Cardiac muscle cell (in vitro differentiated cells and primary cell): Measurements from ENCODE around the gene PRELID2. TPM values are rescaled to one million over a fixed set of nuclear protein-coding genes. Genes with fewer than 3 reads are reported as not detected.

ENCODE experiments used
- DNase-seq, 2 donors: peaks; one replicate each; pipeline versions ENCODE4 v3.0.0 to v3.0.0-alpha.2; 2010 to 2017; ENCODE audit warnings: low read depth in 1 of 2, low spot score in 1 of 2
- H3K27ac ChIP-seq: fragments of 200-600 bp; sonication (generic); 2 replicates; pipeline ENCODE4 v1.5.1; 2016
- H3K27me3 ChIP-seq: fragments of 200-600 bp; sonication (generic); 2 replicates; pipeline ENCODE4 v1.6.0; 2016; ENCODE audit warnings: control low read depth
- H3K36me3 ChIP-seq: fragments of 200-600 bp; sonication (generic); 2 replicates; pipeline ENCODE4 v1.5.1; 2016; ENCODE audit warnings: control low read depth
- H3K4me1 ChIP-seq: fragments of 200-600 bp; sonication (generic); 2 replicates; pipeline ENCODE4 v1.8.1; 2017; ENCODE audit warnings: low read depth, mild to moderate bottlenecking, mixed run types
- H3K4me3 ChIP-seq: fragments of 200-600 bp; sonication (generic); 2 replicates; pipeline ENCODE4 v1.5.1; 2016; ENCODE audit warnings: mild to moderate bottlenecking
- H3K9me3 ChIP-seq: fragments of 200-600 bp; sonication (generic); 2 replicates; pipeline ENCODE4 v1.5.1; 2017; ENCODE audit warnings: low read depth, mild to moderate bottlenecking, control low read depth
- polyA plus RNA-seq: library from polyadenylated mRNA; unstranded; fragments of >200 nt; fragmentation: Nextera tagmentation; extraction: Ambion mirVana; gene quantifications from 2 replicates; pipeline ENCODE4 v1.2.1, GENCODE V29; 2016
- total RNA-seq: library from RNA; depleted of rRNA; stranded (reverse); fragments of >200 nt; gene quantifications from 2 replicates; pipeline ENCODE4 v1.2.3, GENCODE V29; 2016
- TF ChIP-seq, protein P1 (sequence below): IDR thresholded peaks from 2 replicates; pipeline ENCODE4 v1.5.1; 2012; ENCODE audit warnings: low read depth, mild to moderate bottlenecking, low read length

PRELID2 gene
- total and polyA plus RNA-seq, 2 experiments from 2014 or later: 26.3 to 41.2 TPM

DNA sequence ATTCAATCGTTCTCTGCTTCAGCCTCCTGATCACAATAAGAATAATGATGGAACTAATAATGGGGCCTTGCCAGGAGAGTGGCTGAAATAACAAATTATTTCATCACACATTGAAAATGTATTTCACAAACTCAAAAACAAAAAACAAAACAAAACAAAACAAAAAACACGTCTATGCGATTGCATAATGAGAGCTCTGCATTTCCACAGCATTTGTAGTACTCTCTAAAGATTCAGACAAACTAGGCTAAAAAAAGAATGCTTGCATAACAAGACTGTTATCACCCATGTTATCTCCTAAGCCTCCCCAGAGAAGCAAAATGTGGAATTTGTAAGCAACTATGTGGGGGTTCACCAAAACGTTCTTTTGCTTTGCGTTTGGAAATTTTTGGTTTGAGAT lies 48.1 kb downstream of the PRELID2 start:
- DNase-seq: peak in 1 of 2 donors; percentile 74
- Histone ChIP-seq H3K4me3 (no peak overlapping the region), H3K4me1 (peaks cover 17% of the 10 kb centered on the region), H3K27me3 (no peaks in the 10 kb centered on the region), H3K27ac (peak overlapping the region; percentile 38), H3K9me3 (no peaks in the 10 kb centered on the region), H3K36me3 (no peaks in the 10 kb centered on the region)
- TF ChIP-seq, protein P1, sequence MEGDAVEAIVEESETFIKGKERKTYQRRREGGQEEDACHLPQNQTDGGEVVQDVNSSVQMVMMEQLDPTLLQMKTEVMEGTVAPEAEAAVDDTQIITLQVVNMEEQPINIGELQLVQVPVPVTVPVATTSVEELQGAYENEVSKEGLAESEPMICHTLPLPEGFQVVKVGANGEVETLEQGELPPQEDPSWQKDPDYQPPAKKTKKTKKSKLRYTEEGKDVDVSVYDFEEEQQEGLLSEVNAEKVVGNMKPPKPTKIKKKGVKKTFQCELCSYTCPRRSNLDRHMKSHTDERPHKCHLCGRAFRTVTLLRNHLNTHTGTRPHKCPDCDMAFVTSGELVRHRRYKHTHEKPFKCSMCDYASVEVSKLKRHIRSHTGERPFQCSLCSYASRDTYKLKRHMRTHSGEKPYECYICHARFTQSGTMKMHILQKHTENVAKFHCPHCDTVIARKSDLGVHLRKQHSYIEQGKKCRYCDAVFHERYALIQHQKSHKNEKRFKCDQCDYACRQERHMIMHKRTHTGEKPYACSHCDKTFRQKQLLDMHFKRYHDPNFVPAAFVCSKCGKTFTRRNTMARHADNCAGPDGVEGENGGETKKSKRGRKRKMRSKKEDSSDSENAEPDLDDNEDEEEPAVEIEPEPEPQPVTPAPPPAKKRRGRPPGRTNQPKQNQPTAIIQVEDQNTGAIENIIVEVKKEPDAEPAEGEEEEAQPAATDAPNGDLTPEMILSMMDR: no peak

DNA sequence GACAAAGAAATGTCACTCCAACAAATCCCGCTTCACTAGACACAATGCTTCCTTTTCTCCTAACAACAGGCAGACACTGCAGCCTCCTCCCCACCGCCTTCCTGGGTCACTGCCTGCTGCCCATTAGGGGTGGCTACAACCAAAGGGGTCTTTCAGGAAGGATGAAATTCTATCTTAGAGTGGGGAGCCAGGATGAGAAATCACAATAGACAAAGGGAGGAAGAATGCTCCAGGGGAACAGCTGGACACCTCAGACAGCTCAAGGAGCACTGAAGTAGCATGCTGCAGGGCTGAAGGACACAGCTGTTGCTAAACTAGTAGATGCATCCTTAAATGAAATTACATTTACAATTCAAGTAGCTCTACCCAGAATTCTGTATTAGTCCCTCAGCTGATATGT lies 54.2 kb downstream of the PRELID2 start:
- no peak overlapping the region for H3K4me3 ChIP-seq
- no peaks in the 10 kb centered on the region for H3K9me3 ChIP-seq
- H3K36me3 ChIP-seq: no peaks in the 10 kb centered on the region
- H3K27me3 ChIP-seq: no peaks in the 10 kb centered on the region
- no peak for DNase-seq
- no peak overlapping the region for H3K27ac ChIP-seq
- TF ChIP-seq, protein P1: no peak
- peaks cover 13% of the 10 kb centered on the region for H3K4me1 ChIP-seq

DNA sequence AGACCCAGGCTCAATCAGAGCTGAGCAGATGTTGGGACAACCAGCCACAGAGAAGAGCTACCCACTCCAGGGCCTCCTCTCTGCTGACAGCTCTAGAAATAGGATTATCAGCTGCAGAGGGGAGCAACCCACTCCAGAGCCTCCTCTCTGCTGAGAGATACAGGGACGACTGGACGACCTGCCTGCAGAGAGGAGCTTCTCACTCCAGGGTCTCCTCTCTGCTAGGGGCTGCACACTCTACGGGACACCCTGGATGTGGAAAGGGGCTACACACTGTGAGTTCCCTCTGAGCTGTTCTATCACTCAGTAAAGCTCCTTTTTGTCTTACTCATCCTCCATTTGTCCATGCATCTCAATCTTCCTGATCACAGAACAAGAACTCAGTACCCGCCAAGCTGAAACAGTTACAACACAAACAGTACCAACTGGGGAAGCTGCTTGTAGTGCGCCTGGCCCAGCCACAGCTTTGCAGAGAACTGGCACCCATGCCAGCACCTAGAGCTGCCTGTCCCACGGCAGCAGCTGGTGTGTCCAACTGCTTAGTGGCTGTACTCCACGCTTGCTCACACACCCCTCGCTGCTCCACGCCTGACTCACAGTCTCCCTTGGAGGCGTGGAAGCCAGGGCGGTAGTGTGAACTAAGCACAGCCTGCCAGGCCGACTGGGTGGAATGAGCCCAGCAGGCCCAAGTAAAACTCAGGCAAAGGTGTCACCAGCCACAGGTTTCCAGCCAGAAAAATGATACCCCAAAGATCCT lies 56.8 kb downstream of the PRELID2 start:
- TF ChIP-seq, protein P1: no peak
- peaks cover 13% of the 10 kb centered on the region for H3K4me1 ChIP-seq
- no peaks in the 10 kb centered on the region for H3K36me3 ChIP-seq
- H3K27me3 ChIP-seq: no peaks in the 10 kb centered on the region
- H3K9me3 ChIP-seq: no peaks in the 10 kb centered on the region
- no peak for DNase-seq
- H3K4me3 ChIP-seq: no peak overlapping the region
- no peak overlapping the region for H3K27ac ChIP-seq

DNA sequence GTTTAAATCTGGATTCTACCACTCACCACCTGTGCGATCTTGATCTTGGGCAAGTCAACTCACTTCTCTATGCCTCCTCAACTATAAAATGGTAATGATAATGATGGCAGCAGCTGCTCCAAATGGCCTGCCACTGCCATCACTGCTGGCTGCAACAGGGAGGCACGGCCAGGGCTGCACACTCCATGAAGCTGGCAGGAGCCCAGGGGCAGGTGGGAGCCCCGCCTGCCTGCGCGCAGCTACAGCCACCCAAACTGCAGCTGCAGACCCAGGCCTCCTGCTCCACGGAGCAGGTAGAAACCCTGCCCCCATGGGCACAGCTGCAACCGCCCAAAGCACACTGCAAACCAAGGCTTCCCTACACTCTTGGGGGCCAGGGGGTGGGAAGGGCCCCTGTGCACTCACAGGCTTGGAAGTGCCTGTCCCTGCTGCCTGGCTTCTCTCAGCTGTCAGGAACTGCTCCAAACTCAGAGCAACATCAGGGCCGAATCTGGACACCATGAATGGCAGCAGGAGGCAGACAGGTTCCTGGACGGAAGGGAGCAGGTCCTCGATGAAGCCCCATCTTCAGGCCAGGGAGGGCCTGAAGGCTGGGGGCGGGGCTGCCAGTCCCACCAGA lies 57.6 kb downstream of the PRELID2 start:
- H3K27me3 ChIP-seq: no peaks in the 10 kb centered on the region
- TF ChIP-seq, protein P1: no peak
- no peak for DNase-seq

DNA sequence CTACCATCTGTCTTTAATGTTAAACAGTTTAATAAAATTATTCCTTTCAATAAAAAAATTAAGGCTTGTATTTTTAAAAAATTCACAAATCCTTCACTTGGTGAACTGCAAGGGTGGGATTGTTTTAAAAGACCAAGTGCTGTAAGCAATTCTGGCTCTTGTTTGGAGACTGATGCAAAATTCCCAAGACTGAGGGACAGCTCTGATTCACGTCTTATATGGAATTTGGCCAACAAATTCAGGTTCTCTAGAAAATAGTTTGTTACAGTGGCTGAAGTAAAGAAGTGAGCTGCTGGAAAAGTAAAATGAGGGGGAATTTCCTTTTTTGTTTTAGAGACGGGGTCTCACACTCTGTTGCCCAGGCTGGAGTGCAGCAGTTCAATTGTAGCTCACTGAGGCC lies 58.3 kb downstream of the PRELID2 start:
- Histone ChIP-seq H3K36me3 (no peaks in the 10 kb centered on the region), H3K4me1 (peaks cover 3% of the 10 kb centered on the region), H3K27ac (no peak overlapping the region), H3K9me3 (no peaks in the 10 kb centered on the region), H3K4me3 (no peak overlapping the region), H3K27me3 (no peaks in the 10 kb centered on the region)
- peak in 1 of 2 donors; percentile 60 for DNase-seq
- TF ChIP-seq, protein P1: no peak

More for the DNA sequence above, 57.6 kb downstream of the PRELID2 start:
- H3K9me3 ChIP-seq: no peaks in the 10 kb centered on the region
- no peaks in the 10 kb centered on the region for H3K36me3 ChIP-seq
- H3K4me1 ChIP-seq: peaks cover 9% of the 10 kb centered on the region
- H3K27ac ChIP-seq: no peak overlapping the region
- no peak overlapping the region for H3K4me3 ChIP-seq
